Esophagus muscularis mucosa (tissue), 4 donors: ENCODE results near the gene PPIA. TPM values are rescaled to one million over a fixed set of nuclear protein-coding genes. Genes with fewer than 3 reads are reported as not detected.

ENCODE experiments used
- DNase-seq: peaks from one replicate; pipeline ENCODE4 v3.0.0-alpha.2; 2017; ENCODE audit errors: extremely low spot score
- H3K27ac ChIP-seq, 4 donors: fragments of 200-600 bp; sonication (generic); replicated peaks in 1 of 4; 1 replicate in 3 of 4; 2 replicates in 1 of 4; pipeline ENCODE4 v1.5.1; 2016 to 2019; ENCODE audit warnings: mild to moderate bottlenecking in 1 of 4
- H3K27me3 ChIP-seq, 4 donors: fragments of 200-600 bp; sonication (generic); one replicate each; pipeline versions ENCODE4 v1.5.1 to v1.6.0; 2016 to 2019
- H3K36me3 ChIP-seq, 4 donors: fragments of 200-600 bp; sonication (generic); one replicate each; pipeline ENCODE4 v1.5.1; 2016 to 2019
- H3K4me1 ChIP-seq, 4 donors: fragments of 200-600 bp; sonication (generic); one replicate each; pipeline ENCODE4 v1.5.1; 2016 to 2019
- H3K4me3 ChIP-seq, 4 donors: fragments of 200-600 bp; sonication (generic); 1 replicate in 2 of 4; 2 replicates in 2 of 4; pipeline ENCODE4 v1.5.1; 2016 to 2019; ENCODE audit warnings: mild to moderate bottlenecking in 4 of 4, moderate library complexity in 1 of 4
- H3K9me3 ChIP-seq, 4 donors: fragments of 200-600 bp; sonication (generic); 1 replicate in 3 of 4; 2 replicates in 1 of 4; pipeline ENCODE4 v1.5.1; 2016 to 2019
- EP300 ChIP-seq: sonication (generic); formaldehyde crosslinking; IDR thresholded peaks from one replicate; pipeline ENCODE4 v1.6.1; 2017; ENCODE audit warnings: antibody characterized with exemption
- POLR2A ChIP-seq: fragments of 450-650 bp; IDR thresholded peaks from one replicate; pipeline ENCODE4 v1.6.1; 2017; ENCODE audit warnings: antibody characterized with exemption, moderate library complexity, mild to moderate bottlenecking, low read depth
- POLR2AphosphoS5 ChIP-seq, 2 donors: sonication (generic); formaldehyde crosslinking; IDR thresholded peaks; one replicate each; pipeline ENCODE4 v1.6.1; 2017; ENCODE audit warnings: antibody characterized with exemption in 2 of 2
- WGBS: methylation state at CpG from one replicate; pipeline ENCODE4 v1.1.5; 2018; 5-methylcytosine and 5-hydroxymethylcytosine counted together
- intact Hi-C: fragments of 100-400 bp; cut with DNase I; formaldehyde crosslinking; loops from one replicate; pipeline ENCODE4 v1.15.1; 2023
- total RNA-seq, 4 donors: library from RNA; depleted of rRNA; stranded (reverse); fragments of >200 nt; gene quantifications; one replicate each; pipeline versions ENCODE4 v1.1.0 to v1.2.1, GENCODE V29; 2016
- TF ChIP-seq, protein P1 (sequence below), 3 experiments: fragments of 200-600 bp in 2 of 3; fragments of 450-650 bp in 1 of 3; sonication (generic) in 2 of 3; IDR thresholded peaks; one replicate each; pipeline ENCODE4 v1.5.1; 2017 to 2019; ENCODE audit warnings: antibody characterized with exemption in 3 of 3, mild to moderate bottlenecking in 2 of 3, moderate library complexity in 1 of 3

Gene PPIA
- total RNA-seq, 4 donors from 2014 or later: 1,223 to 1,666 (median 1,462) TPM

DNA sequence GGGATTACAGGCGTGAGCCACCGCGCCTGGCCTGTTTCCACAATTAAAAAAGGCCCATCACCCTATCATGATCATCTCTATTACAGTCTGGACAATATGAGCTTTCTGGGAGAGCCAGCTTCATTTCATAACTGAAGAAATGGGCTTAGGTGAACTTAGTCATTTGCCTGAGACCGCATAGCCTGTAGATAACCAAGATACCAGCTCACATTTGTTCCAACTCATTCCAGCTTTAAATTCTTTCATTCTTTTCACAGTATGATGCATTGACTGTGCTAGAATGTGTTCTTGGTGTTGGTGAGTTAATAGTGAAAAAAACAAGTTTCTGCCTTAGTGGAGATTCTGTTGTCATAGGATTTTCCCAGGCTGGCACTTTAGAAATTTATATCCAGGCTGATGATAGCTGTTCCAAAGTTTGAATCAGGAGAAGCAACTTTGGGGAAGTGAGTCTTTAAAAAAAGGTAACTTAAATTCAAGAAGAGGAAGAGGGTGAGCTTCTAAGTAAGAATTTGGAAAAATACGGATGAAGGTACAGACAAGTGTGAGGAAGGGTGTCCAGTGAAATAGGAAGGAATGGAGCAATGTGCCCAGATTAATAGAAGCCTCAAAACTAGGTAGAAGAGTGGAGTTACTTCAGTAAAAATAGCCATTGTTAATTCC is 53.5 kb downstream of the PPIA start:
- Histone ChIP-seq H3K27me3 (no peaks in the 10 kb centered on the region), H3K4me3 (no peak overlapping the region), H3K9me3 (no peaks in the 10 kb centered on the region), H3K27ac (no peak overlapping the region), H3K4me1 (peaks cover 17 to 27% (median 21%) of the 10 kb centered on the region in 4 donors), H3K36me3 (no peaks in the 10 kb centered on the region)
- no peak for TF ChIP-seq POLR2AphosphoS5 (IDR thresholded peaks at IDR 0.05)
- no peak for TF ChIP-seq POLR2A
- TF ChIP-seq EP300: no peak
- TF ChIP-seq, protein P1, sequence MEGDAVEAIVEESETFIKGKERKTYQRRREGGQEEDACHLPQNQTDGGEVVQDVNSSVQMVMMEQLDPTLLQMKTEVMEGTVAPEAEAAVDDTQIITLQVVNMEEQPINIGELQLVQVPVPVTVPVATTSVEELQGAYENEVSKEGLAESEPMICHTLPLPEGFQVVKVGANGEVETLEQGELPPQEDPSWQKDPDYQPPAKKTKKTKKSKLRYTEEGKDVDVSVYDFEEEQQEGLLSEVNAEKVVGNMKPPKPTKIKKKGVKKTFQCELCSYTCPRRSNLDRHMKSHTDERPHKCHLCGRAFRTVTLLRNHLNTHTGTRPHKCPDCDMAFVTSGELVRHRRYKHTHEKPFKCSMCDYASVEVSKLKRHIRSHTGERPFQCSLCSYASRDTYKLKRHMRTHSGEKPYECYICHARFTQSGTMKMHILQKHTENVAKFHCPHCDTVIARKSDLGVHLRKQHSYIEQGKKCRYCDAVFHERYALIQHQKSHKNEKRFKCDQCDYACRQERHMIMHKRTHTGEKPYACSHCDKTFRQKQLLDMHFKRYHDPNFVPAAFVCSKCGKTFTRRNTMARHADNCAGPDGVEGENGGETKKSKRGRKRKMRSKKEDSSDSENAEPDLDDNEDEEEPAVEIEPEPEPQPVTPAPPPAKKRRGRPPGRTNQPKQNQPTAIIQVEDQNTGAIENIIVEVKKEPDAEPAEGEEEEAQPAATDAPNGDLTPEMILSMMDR (IDR thresholded peaks at IDR 0.05): no peak
- intact Hi-C loops: no loop called here
- DNase-seq: no peak
- 92% methylated on average over 5 of the region's 5 CpGs for WGBS

DNA sequence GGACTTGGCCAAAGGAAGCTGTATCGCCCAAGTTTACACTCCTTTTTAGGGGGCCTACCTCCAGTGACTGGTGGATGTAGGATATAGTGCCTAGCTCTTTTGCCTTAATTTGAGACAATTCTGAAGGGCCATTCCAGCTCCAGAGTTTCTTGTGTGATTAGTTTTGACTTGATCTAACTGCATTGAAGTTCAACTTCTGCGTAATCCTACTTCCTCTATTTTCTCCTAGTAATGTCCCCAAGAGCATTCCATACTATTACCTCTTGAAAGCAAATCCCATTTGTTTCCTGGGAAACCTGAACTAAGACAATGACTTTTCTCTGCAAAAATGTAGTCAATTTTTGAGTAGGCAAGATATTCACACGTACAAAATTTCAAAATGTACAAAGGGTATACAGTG is 56.1 kb downstream of the PPIA start:
- H3K9me3 ChIP-seq: no peaks in the 10 kb centered on the region
- H3K27ac ChIP-seq: no peak overlapping the region
- peaks cover 5 to 15% (median 14%) of the 10 kb centered on the region in 4 donors for H3K4me1 ChIP-seq
- TF ChIP-seq, protein P1 (IDR thresholded peaks at IDR 0.05): no peak
- TF ChIP-seq EP300 (no peak), POLR2A (no peak), POLR2AphosphoS5 (IDR thresholded peaks at IDR 0.05) (no peak)
- H3K27me3 ChIP-seq: no peaks in the 10 kb centered on the region
- no peak for DNase-seq
- intact Hi-C loops: no loop called here
- H3K4me3 ChIP-seq: no peak overlapping the region
- 91% methylated on average over 3 of the region's 3 CpGs for WGBS
- no peaks in the 10 kb centered on the region for H3K36me3 ChIP-seq

Other genes starting within 250 kb of the PPIA start
- 10 to 100 TPM; 35.3 to 54.2 (median 49.4) TPM for gene DDX56, start 222.8 kb upstream of the PPIA start, total RNA-seq
- 100 to 1,000 TPM in 2 of 4 donors, 10 to 100 TPM in 2; 82.3 to 154 (median 116) TPM for gene TMED4, start 214.4 kb upstream of the PPIA start, total RNA-seq
- 100 to 1,000 TPM; 135 to 184 (median 145) TPM for gene OGDH, start 190.1 kb upstream of the PPIA start, total RNA-seq
- gene ZMIZ2, start 47.8 kb upstream of the PPIA start, total RNA-seq: 10 to 100 TPM; 12.4 to 36.0 (median 28.4) TPM
- 100 to 1,000 TPM; 175 to 227 (median 203) TPM for gene H2AZ2, start 51.4 kb downstream of the PPIA start, total RNA-seq
- gene PURB, start 88.8 kb downstream of the PPIA start, total RNA-seq: 10 to 100 TPM; 40.9 to 50.2 (median 46.3) TPM
- 1 to 10 TPM in 3 of 4 donors, under 1 TPM in 1; 0.78 to 6.8 (median 3.1) TPM for gene MYO1G, start 182.3 kb downstream of the PPIA start, total RNA-seq
- 10 to 100 TPM; 40.3 to 61.7 (median 49.4) TPM for gene CCM2, start 203.5 kb downstream of the PPIA start, total RNA-seq